ENCODE results near the gene FNBP1.
A peak's percentile ranks its signal among the peaks of the same experiment; 100 is the strongest.

FNBP1 gene

GRCh38 chr9:129869585-129870501 lies 173.1 kb downstream of the FNBP1 start:
- no peaks in the 10 kb centered on the region for H3K27me3 Mint-ChIP-seq
- H3K36me3 Mint-ChIP-seq = peaks cover 12% of the 10 kb centered on the region
- H3K27ac Mint-ChIP-seq = peak overlapping the region; percentile 88
- no peaks in the 10 kb centered on the region for H3K9me3 Mint-ChIP-seq
- H3K4me1 Mint-ChIP-seq = peaks cover 76% of the 10 kb centered on the region
- H3K4me3 Mint-ChIP-seq = peak overlapping the region; percentile 59

GRCh38 chr9:129868872-129869486 lies 174.0 kb downstream of the FNBP1 start:
- H3K27me3 Mint-ChIP-seq = no peaks in the 10 kb centered on the region

GRCh38 chr9:129868023-129868871 lies 174.7 kb downstream of the FNBP1 start:
- Mint-ChIP-seq H3K36me3 (peaks cover 10% of the 10 kb centered on the region), H3K4me3 (peak overlapping the region; percentile 59), H3K27me3 (no peaks in the 10 kb centered on the region), H3K4me1 (peaks cover 78% of the 10 kb centered on the region), H3K27ac (peak overlapping the region; percentile 96), H3K9me3 (no peaks in the 10 kb centered on the region)

More at GRCh38 chr9:129868872-129869486, 174.0 kb downstream of the FNBP1 start:
- Mint-ChIP-seq H3K36me3 (peaks cover 9% of the 10 kb centered on the region), H3K4me3 (peak overlapping the region; percentile 59), H3K4me1 (peaks cover 76% of the 10 kb centered on the region), H3K9me3 (no peaks in the 10 kb centered on the region), H3K27ac (peak overlapping the region; percentile 88)

GRCh38 chr9:129867136-129868022 lies 175.6 kb downstream of the FNBP1 start:
- Mint-ChIP-seq H3K4me3 (peak overlapping the region; percentile 54), H3K4me1 (peaks cover 77% of the 10 kb centered on the region), H3K27ac (peak overlapping the region; percentile 96), H3K9me3 (no peaks in the 10 kb centered on the region), H3K36me3 (peaks cover 10% of the 10 kb centered on the region), H3K27me3 (no peaks in the 10 kb centered on the region)

GRCh38 chr9:129866394-129867135 lies 176.4 kb downstream of the FNBP1 start:
- H3K36me3 Mint-ChIP-seq = peaks cover 12% of the 10 kb centered on the region
- H3K4me1 Mint-ChIP-seq = peaks cover 76% of the 10 kb centered on the region
- H3K27ac Mint-ChIP-seq = peak overlapping the region; percentile 96
- H3K27me3 Mint-ChIP-seq = no peaks in the 10 kb centered on the region
- peak overlapping the region; percentile 49 for H3K4me3 Mint-ChIP-seq
- no peaks in the 10 kb centered on the region for H3K9me3 Mint-ChIP-seq

GRCh38 chr9:129865668-129866320 lies 177.2 kb downstream of the FNBP1 start:
- no peaks in the 10 kb centered on the region for H3K27me3 Mint-ChIP-seq
- no peaks in the 10 kb centered on the region for H3K9me3 Mint-ChIP-seq
- peak overlapping the region; percentile 96 for H3K27ac Mint-ChIP-seq
- H3K36me3 Mint-ChIP-seq = peaks cover 14% of the 10 kb centered on the region
- H3K4me3 Mint-ChIP-seq = no peak overlapping the region
- peaks cover 76% of the 10 kb centered on the region for H3K4me1 Mint-ChIP-seq

GRCh38 chr9:129864991-129865647 lies 177.9 kb downstream of the FNBP1 start:
- Mint-ChIP-seq H3K4me3 (peak overlapping the region; percentile 44), H3K36me3 (peaks cover 14% of the 10 kb centered on the region), H3K4me1 (peaks cover 78% of the 10 kb centered on the region), H3K9me3 (no peaks in the 10 kb centered on the region), H3K27ac (peak overlapping the region; percentile 81), H3K27me3 (no peaks in the 10 kb centered on the region)

GRCh38 chr9:129863059-129863690 lies 179.8 kb downstream of the FNBP1 start:
- Mint-ChIP-seq H3K27me3 (no peaks in the 10 kb centered on the region), H3K9me3 (no peaks in the 10 kb centered on the region), H3K27ac (peak overlapping the region; percentile 82), H3K4me3 (peak overlapping the region; percentile 51), H3K4me1 (peaks cover 64% of the 10 kb centered on the region), H3K36me3 (peaks cover 14% of the 10 kb centered on the region)

- Mint-ChIP-seq H3K9me3 (no peaks in the 10 kb centered on the region), H3K36me3 (peaks cover 14% of the 10 kb centered on the region), H3K27me3 (no peaks in the 10 kb centered on the region), H3K4me1 (peaks cover 53% of the 10 kb centered on the region), H3K27ac (peak overlapping the region; percentile 77), H3K4me3 (peak overlapping the region; percentile 36)
These were observed 181.6 kb downstream of the FNBP1 start for GRCh38 chr9:129861447-129861827.

GRCh38 chr9:129860653-129861446 lies 182.1 kb downstream of the FNBP1 start:
- peaks cover 16% of the 10 kb centered on the region for H3K36me3 Mint-ChIP-seq
- peak overlapping the region; percentile 79 for H3K27ac Mint-ChIP-seq
- H3K4me1 Mint-ChIP-seq = peaks cover 52% of the 10 kb centered on the region
- no peaks in the 10 kb centered on the region for H3K27me3 Mint-ChIP-seq
- no peak overlapping the region for H3K4me3 Mint-ChIP-seq
- no peaks in the 10 kb centered on the region for H3K9me3 Mint-ChIP-seq

GRCh38 chr9:129858167-129858962 lies 184.6 kb downstream of the FNBP1 start:
- no peak overlapping the region for H3K4me3 Mint-ChIP-seq
- H3K27ac Mint-ChIP-seq = peak overlapping the region; percentile 74
- peaks cover 59% of the 10 kb centered on the region for H3K4me1 Mint-ChIP-seq

GRCh38 chr9:129857207-129857606 lies 185.8 kb downstream of the FNBP1 start:
- H3K27me3 Mint-ChIP-seq = no peaks in the 10 kb centered on the region
- peaks cover 21% of the 10 kb centered on the region for H3K36me3 Mint-ChIP-seq
- peak overlapping the region; percentile 72 for H3K27ac Mint-ChIP-seq
- H3K4me3 Mint-ChIP-seq = no peak overlapping the region
- no peaks in the 10 kb centered on the region for H3K9me3 Mint-ChIP-seq
- H3K4me1 Mint-ChIP-seq = peaks cover 60% of the 10 kb centered on the region

More at GRCh38 chr9:129858167-129858962, 184.6 kb downstream of the FNBP1 start:
- no peaks in the 10 kb centered on the region for H3K27me3 Mint-ChIP-seq
- no peaks in the 10 kb centered on the region for H3K9me3 Mint-ChIP-seq
- peaks cover 20% of the 10 kb centered on the region for H3K36me3 Mint-ChIP-seq
